K562 (cell line): ENCODE data around the gene OPCML. TPM values are rescaled to one million over a fixed set of nuclear protein-coding genes. Genes with fewer than 3 reads are reported as not detected.

Experiments used
- ATAC-seq: fragments of 200-7000 bp; cut with Tn5 transposase; 3 replicates; pipeline ENCODE4 v1.9.1; 2020; ENCODE audit warnings: moderate library complexity
- BruUV-seq: library from RNA; stranded (reverse); fragments of 400-500 nt; replicated peaks from 2 replicates; lab custom pipeline; 2021; lab: Mats Ljungman, UMichigan
- CTCF ChIA-PET: fragments of 300-600 bp; formaldehyde crosslinking; extraction: SDS; loops from one replicate; lab custom pipeline; 2021; ENCODE audit warnings: low intra/inter-chr PET ratio; lab: Yijun Ruan, JAX
- POLR2A ChIA-PET: fragments of 300-600, 350-650 bp; sonication (Branson Sonifier 250); formaldehyde crosslinking; extraction: SDS; loops from one replicate; lab custom pipeline; 2021; ENCODE audit warnings: antibody characterized with exemption, inconsistent platforms; lab: Yijun Ruan, JAX
- DNase-seq, 4 experiments: peaks; one replicate each; pipeline versions ENCODE4 v3.0.0 to v3.0.0-alpha.2; 2011 to 2018; ENCODE audit warnings: low spot score in 3 of 4, mixed read lengths in 3 of 4; ENCODE audit errors: extremely low read depth in 1 of 4
- FAIRE-seq: peaks from 2 replicates; lab custom pipeline; 2011; peaks lifted over from hg19 to GRCh38; lab: Jason Lieb, UNC
- H2AFZ ChIP-seq: 2 replicates; pipeline ENCODE4 v1.6.0; 2011; ENCODE audit warnings: low read depth, low read length, control low read depth, inconsistent platforms
- H3K27ac ChIP-seq: fragments of 200-600 bp; 3 replicates; pipeline ENCODE4 v1.8.0; 2011; ENCODE audit warnings: low read depth, mild to moderate bottlenecking, control low read depth, inconsistent platforms, low read length, moderate library complexity, mixed read lengths; ENCODE audit errors: extremely low read depth
- H3K27me3 ChIP-seq, 2 experiments: fragments of 300-600 bp in 1 of 2; 2 replicates in 1 of 2; 3 replicates in 1 of 2; pipeline versions ENCODE4 v1.6.0 to v1.8.0; 2011; ENCODE audit warnings: inconsistent platforms in 2 of 2, low read length in 2 of 2, mild to moderate bottlenecking in 1 of 2, mixed read lengths in 1 of 2, moderate library complexity in 1 of 2; ENCODE audit not compliant: control insufficient read depth in 2 of 2, insufficient read depth in 2 of 2
- H3K36me3 ChIP-seq: fragments of 300-600 bp; 3 replicates; pipeline ENCODE4 v1.8.0; 2011; ENCODE audit warnings: mild to moderate bottlenecking, low read length, inconsistent platforms; ENCODE audit not compliant: control insufficient read depth, insufficient read depth
- H3K4me1 ChIP-seq, 2 experiments: fragments of 200-600 bp in 1 of 2; replicated peaks in 1 of 2; 2 replicates in 1 of 2; 3 replicates in 1 of 2; pipeline versions ENCODE4 v1.5.1 to v1.8.0; 2011; ENCODE audit warnings: inconsistent platforms in 2 of 2, low read length in 2 of 2, mild to moderate bottlenecking in 1 of 2, mixed read lengths in 1 of 2, moderate library complexity in 1 of 2; ENCODE audit not compliant: control insufficient read depth in 2 of 2, insufficient read depth in 2 of 2
- H3K4me2 ChIP-seq: 2 replicates; pipeline ENCODE4 v1.6.1; 2011; ENCODE audit warnings: low read length, control low read depth, inconsistent platforms, mixed read lengths; ENCODE audit not compliant: insufficient read depth
- H3K4me3 ChIP-seq: fragments of 200-600 bp; sonication (generic), shearing (Covaris generic); 2 replicates; pipeline ENCODE4 v1.5.1; 2016; ENCODE audit warnings: control low read depth, inconsistent platforms
- H3K79me2 ChIP-seq: fragments of 200-600 bp; 3 replicates; pipeline ENCODE4 v1.8.0; 2011; ENCODE audit warnings: low read length, inconsistent platforms; ENCODE audit not compliant: control insufficient read depth, insufficient read depth
- H3K9ac ChIP-seq, 2 experiments: 2 replicates each; pipeline versions ENCODE4 v1.6.0 to v1.6.1; 2011; ENCODE audit warnings: low read depth in 2 of 2, low read length in 2 of 2, control low read depth in 1 of 2, inconsistent platforms in 1 of 2, mild to moderate bottlenecking in 1 of 2, mixed read lengths in 1 of 2; ENCODE audit not compliant: insufficient read depth in 1 of 2
- H3K9me1 ChIP-seq: one replicate; pipeline ENCODE4 v1.6.0; 2011; ENCODE audit warnings: inconsistent platforms, mild to moderate bottlenecking, low read length, moderate library complexity; ENCODE audit not compliant: control insufficient read depth, insufficient read depth
- H3K9me3 ChIP-seq: replicated peaks from 2 replicates; pipeline ENCODE4 v1.5.1; 2011; ENCODE audit warnings: low read depth, low read length, inconsistent platforms; ENCODE audit not compliant: control insufficient read depth, insufficient read depth
- H4K20me1 ChIP-seq: replicated peaks from 2 replicates; pipeline ENCODE4 v1.6.1; 2011; ENCODE audit warnings: low read length, inconsistent platforms, mixed read lengths; ENCODE audit not compliant: control insufficient read depth, insufficient read depth
- KLF10 ChIP-seq: fragments of 250-450 bp; sonication (Bioruptor Pico); IDR thresholded peaks from 2 replicates; pipeline ENCODE4 v1.6.1; 2021; ENCODE audit warnings: matching md5 sums
- NR3C1 ChIP-seq: sonication (generic); formaldehyde crosslinking; IDR thresholded peaks from 2 replicates; pipeline ENCODE4 v1.8.1; 2022; ENCODE audit warnings: missing genetic modification reagents
- PCBP2 ChIP-seq: fragments of 200-400 bp; formaldehyde crosslinking; IDR thresholded peaks from 2 replicates; pipeline ENCODE4 v1.6.1; 2018; ENCODE audit warnings: low read length, low read depth, mild to moderate bottlenecking, moderate library complexity; ENCODE audit not compliant: poor library complexity, severe bottlenecking
- SRSF1 ChIP-seq: fragments of 200-400 bp; formaldehyde crosslinking; IDR thresholded peaks from 2 replicates; pipeline ENCODE4 v1.6.1; 2017; ENCODE audit warnings: mild to moderate bottlenecking, low read depth, low read length, moderate library complexity
- ZNF764 ChIP-seq: fragments of 250-450 bp; sonication (Bioruptor Pico); IDR thresholded peaks from 2 replicates; pipeline ENCODE4 v1.4.0; 2020; ENCODE audit warnings: low read depth, mild to moderate bottlenecking, moderate library complexity
- ZNF830 ChIP-seq: fragments of 250-450 bp; sonication (Bioruptor Pico); IDR thresholded peaks from 2 replicates; pipeline ENCODE4 v1.5.0; 2021; ENCODE audit warnings: mild to moderate bottlenecking
- WGBS: fragments of 100-300 bp; shearing (Covaris generic); methylation state at CpG from one replicate; pipeline ENCODE4 v1.1.6; 2016; ENCODE audit warnings: low coverage, mixed read lengths; ENCODE audit not compliant: insufficient coverage; ENCODE audit errors: missing lambda C conversion rate; 5-methylcytosine and 5-hydroxymethylcytosine counted together
- in situ Hi-C: fragments of 300-500 bp; cut with MboI; formaldehyde crosslinking; loops from 4 replicates; pipeline ENCODE4 v1.15.0; 2018; ENCODE audit warnings: inconsistent platforms, mixed read lengths
- intact Hi-C: fragments of 100-400 bp; cut with micrococcal nuclease; formaldehyde crosslinking; loops from 2 replicates; pipeline ENCODE4 v1.14.2; 2022
- polyA plus RNA-seq, 8 experiments: library from polyadenylated mRNA; depleted of rRNA in 4 of 8; stranded (reverse) in 5 of 8; unstranded in 3 of 8; fragments of >200 nt; fragmentation: Nextera tagmentation in 2 of 8; fragmentation: Illumina TruSeq in 1 of 8; extraction: Ambion mirVana in 2 of 8; extraction: Trizol in 1 of 8; gene quantifications; 2 replicates each; pipeline versions ENCODE4 v1.2.1 to v1.2.3, GENCODE V29; 2011 to 2014; ENCODE audit warnings: inconsistent platforms in 1 of 8, missing spikeins in 1 of 8
- total RNA-seq, 7 experiments: library from RNA; depleted of rRNA in 6 of 7; stranded (reverse); fragments of >200 nt in 6 of 7; fragmentation: Illumina TruSeq in 2 of 7; extraction: Trizol in 2 of 7; gene quantifications; 2 replicates each; pipeline versions ENCODE4 v1.2.1 to v1.2.3, GENCODE V29; 2011 to 2021; ENCODE audit warnings: low replicate concordance in 1 of 7
- TF ChIP-seq, protein P1 (sequence below): sonication (generic); formaldehyde crosslinking; IDR thresholded peaks from 2 replicates; pipeline ENCODE4 v1.8.1; 2023; ENCODE audit warnings: mild to moderate bottlenecking, missing genetic modification reagents
- TF ChIP-seq, protein P2 (sequence below): sonication (generic); formaldehyde crosslinking; IDR thresholded peaks from 2 replicates; pipeline ENCODE4 v1.8.1; 2023; ENCODE audit warnings: mild to moderate bottlenecking, missing genetic modification reagents

OPCML gene
- total and polyA plus RNA-seq, 9 of the 15 experiments (the other 6 are each of a cell fraction or from before 2014, with no cell fraction given) = not detected

DNA sequence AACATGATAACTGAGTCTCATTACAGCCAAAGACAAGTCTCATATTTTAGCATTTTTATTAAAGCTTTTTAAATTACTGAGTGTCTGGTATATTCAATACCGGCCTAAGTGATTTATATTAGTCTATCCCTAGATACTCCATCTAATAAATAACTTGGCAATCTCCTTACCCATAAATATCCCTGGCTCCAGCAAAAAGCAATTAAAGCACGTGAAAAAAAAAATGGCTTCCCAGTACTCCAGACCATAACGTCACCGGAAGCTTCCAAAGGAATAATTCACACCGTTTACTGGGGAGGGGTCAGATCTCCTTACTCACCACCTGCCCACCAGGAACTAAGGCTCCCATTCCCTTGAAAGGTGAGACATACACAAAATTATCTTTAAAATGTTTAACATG lies 988.3 kb downstream of the OPCML start:
- Histone ChIP-seq H3K9ac (no peak overlapping the region), H3K36me3 (no peaks in the 10 kb centered on the region), H3K9me1 (no peaks in the 10 kb centered on the region), H3K4me3 (no peak overlapping the region), H3K9me3 (no peaks in the 10 kb centered on the region), H3K27me3 (no peaks in the 10 kb centered on the region; a peak in 1 of 5 replicates), H2AFZ (no peak overlapping the region), H3K4me2 (no peak overlapping the region), H3K27ac (no peak overlapping the region), H4K20me1 (no peaks in the 10 kb centered on the region), H3K79me2 (no peaks in the 10 kb centered on the region), H3K4me1 (no peaks in the 10 kb centered on the region)
- BruUV-seq = no TSS peak
- intact Hi-C loops (no loop called here), in situ Hi-C loops (no loop called here)
- POLR2A ChIA-PET = no interaction called here
- CTCF ChIA-PET = no interaction called here
- FAIRE-seq (no peak), ATAC-seq (no peak), DNase-seq (no peak)
- TF ChIP-seq PCBP2 = no peak
- TF ChIP-seq, protein P1, sequence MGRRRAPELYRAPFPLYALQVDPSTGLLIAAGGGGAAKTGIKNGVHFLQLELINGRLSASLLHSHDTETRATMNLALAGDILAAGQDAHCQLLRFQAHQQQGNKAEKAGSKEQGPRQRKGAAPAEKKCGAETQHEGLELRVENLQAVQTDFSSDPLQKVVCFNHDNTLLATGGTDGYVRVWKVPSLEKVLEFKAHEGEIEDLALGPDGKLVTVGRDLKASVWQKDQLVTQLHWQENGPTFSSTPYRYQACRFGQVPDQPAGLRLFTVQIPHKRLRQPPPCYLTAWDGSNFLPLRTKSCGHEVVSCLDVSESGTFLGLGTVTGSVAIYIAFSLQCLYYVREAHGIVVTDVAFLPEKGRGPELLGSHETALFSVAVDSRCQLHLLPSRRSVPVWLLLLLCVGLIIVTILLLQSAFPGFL (CRISPR knock-in tag) = no peak
- TF ChIP-seq ZNF764 (CRISPR knock-in tag) = no peak
- TF ChIP-seq SRSF1 = no peak
- no peak for TF ChIP-seq ZNF830 (CRISPR knock-in tag)
- TF ChIP-seq KLF10 (CRISPR knock-in tag) = no peak
- TF ChIP-seq, protein P2, sequence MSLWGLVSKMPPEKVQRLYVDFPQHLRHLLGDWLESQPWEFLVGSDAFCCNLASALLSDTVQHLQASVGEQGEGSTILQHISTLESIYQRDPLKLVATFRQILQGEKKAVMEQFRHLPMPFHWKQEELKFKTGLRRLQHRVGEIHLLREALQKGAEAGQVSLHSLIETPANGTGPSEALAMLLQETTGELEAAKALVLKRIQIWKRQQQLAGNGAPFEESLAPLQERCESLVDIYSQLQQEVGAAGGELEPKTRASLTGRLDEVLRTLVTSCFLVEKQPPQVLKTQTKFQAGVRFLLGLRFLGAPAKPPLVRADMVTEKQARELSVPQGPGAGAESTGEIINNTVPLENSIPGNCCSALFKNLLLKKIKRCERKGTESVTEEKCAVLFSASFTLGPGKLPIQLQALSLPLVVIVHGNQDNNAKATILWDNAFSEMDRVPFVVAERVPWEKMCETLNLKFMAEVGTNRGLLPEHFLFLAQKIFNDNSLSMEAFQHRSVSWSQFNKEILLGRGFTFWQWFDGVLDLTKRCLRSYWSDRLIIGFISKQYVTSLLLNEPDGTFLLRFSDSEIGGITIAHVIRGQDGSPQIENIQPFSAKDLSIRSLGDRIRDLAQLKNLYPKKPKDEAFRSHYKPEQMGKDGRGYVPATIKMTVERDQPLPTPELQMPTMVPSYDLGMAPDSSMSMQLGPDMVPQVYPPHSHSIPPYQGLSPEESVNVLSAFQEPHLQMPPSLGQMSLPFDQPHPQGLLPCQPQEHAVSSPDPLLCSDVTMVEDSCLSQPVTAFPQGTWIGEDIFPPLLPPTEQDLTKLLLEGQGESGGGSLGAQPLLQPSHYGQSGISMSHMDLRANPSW (CRISPR knock-in tag) = no peak
- TF ChIP-seq NR3C1 (CRISPR knock-in tag) = no peak
- 2% methylated on average over 5 of the region's 5 CpGs for WGBS
